ENCODE data around the gene SMAD1. TPM values are rescaled to one million over a fixed set of nuclear protein-coding genes. Genes with fewer than 3 reads are reported as not detected.

The SMAD1 gene
- polyA plus RNA-seq, 1 of the 3 experiments (the other 2 are of a cell fraction) = 46.0 TPM

GRCh38 chr4:145533961-145534360 lies 52.3 kb downstream of the SMAD1 start:
- no peak overlapping the region for H2AFZ ChIP-seq (ENCODE audit: low read depth)
- no peak for TF ChIP-seq USF1 (IDR thresholded peaks at IDR 0.05; ENCODE audit: borderline replicate concordance, low read depth)
- TF ChIP-seq RFX5 (IDR thresholded peaks at IDR 0.05; ENCODE audit: low read length) = no peak
- no peak for TF ChIP-seq USF2 (IDR thresholded peaks at IDR 0.05; ENCODE audit: borderline replicate concordance, low read depth, low read length)
- TF ChIP-seq NRF1 (IDR thresholded peaks at IDR 0.05; ENCODE audit: low read depth, low read length) = no peak
- TF ChIP-seq NFIC (IDR thresholded peaks at IDR 0.05; ENCODE audit: borderline replicate concordance) = no peak
- TF ChIP-seq RCOR1 (IDR thresholded peaks at IDR 0.05; ENCODE audit: low read length) = no peak
- TF ChIP-seq REST (IDR thresholded peaks at IDR 0.05; ENCODE audit: low read depth, low read length) = no peak
- TF ChIP-seq EP300 (IDR thresholded peaks at IDR 0.05; ENCODE audit: borderline replicate concordance in 1 of 2, low read depth in 1 of 2, low read length in 1 of 2) = no peak
- TF ChIP-seq GATA2 (CRISPR knock-in tag; IDR thresholded peaks at IDR 0.05) = no peak
- TF ChIP-seq MXI1 (IDR thresholded peaks at IDR 0.05; ENCODE audit: low read depth, low read length) = no peak
- no peak for TF ChIP-seq YY1 (IDR thresholded peaks at IDR 0.05; ENCODE audit: low read depth)
- TF ChIP-seq GABPA (IDR thresholded peaks at IDR 0.05; ENCODE audit: low read depth) = no peak
- TF ChIP-seq SMC3 (IDR thresholded peaks at IDR 0.05; ENCODE audit: low read depth, low read length) = no peak
- TF ChIP-seq ZBTB33 (IDR thresholded peaks at IDR 0.05; ENCODE audit: borderline replicate concordance, low read depth) = no peak
- TF ChIP-seq RAD21 (IDR thresholded peaks at IDR 0.05; ENCODE audit: low read length) = no peak
- TF ChIP-seq FOXM1 (IDR thresholded peaks at IDR 0.05; ENCODE audit: low read depth) = no peak
- POLR2A ChIA-PET = no interaction called here

More at GRCh38 chr4:145533961-145534360, 52.3 kb downstream of the SMAD1 start:
- no peak overlapping the region for H3K9ac ChIP-seq
- no peak overlapping the region for H3K27ac ChIP-seq (ENCODE audit: low read depth in 2 of 2, low read length in 1 of 2)
- no peaks in the 10 kb centered on the region for H3K9me3 ChIP-seq
- no peak for DNase-seq
- H3K27me3 ChIP-seq (ENCODE audit: insufficient read depth) = no peaks in the 10 kb centered on the region
- WGBS (ENCODE audit: low lambda C conversion rate) = 90% methylated on average over 1 of the region's 1 CpG
- H3F3A ChIP-seq (replicated peaks; ENCODE audit: insufficient read depth) = no peaks in the 10 kb centered on the region
- CTCF ChIA-PET = no interaction called here
- H3K36me3 ChIP-seq (replicated peaks in 1 of 2; ENCODE audit: control insufficient read depth in 1 of 2, insufficient read depth in 2 of 2, low read length in 1 of 2) = peaks cover 5 to 9% of the 10 kb centered on the region in 2 experiments
- H3K4me3 ChIP-seq (ENCODE audit: low read depth in 2 of 2, low read length in 1 of 2) = no peak overlapping the region
- peaks cover 10 to 20% of the 10 kb centered on the region in 2 experiments; a peak in 2 of 4 replicates for H3K4me1 ChIP-seq (ENCODE audit: control insufficient read depth in 1 of 2, insufficient read depth in 2 of 2, low read depth in 1 of 2, low read length in 1 of 2)
- no peaks in the 10 kb centered on the region for H3K9me2 ChIP-seq
- peaks cover 7% of the 10 kb centered on the region; the same call in 1 of the 2 replicates for H3K79me2 ChIP-seq (ENCODE audit: insufficient read depth)
- H3K4me2 ChIP-seq = no peak overlapping the region
- no peaks in the 10 kb centered on the region for H4K20me1 ChIP-seq (ENCODE audit: insufficient read depth)

Measured in SK-N-SH (cell line).